Nephron (organoid): ENCODE data around the gene NFATC1.
A peak's percentile ranks its signal among the peaks of the same experiment; 100 is the strongest.

Source experiments
- H3K27ac Mint-ChIP-seq, 3 experiments: 2 replicates each; pipeline ENCODE4 v1.8.0; 2020; ENCODE audit warnings: mixed read lengths in 3 of 3, mild to moderate bottlenecking in 2 of 3, moderate library complexity in 1 of 3
- H3K27me3 Mint-ChIP-seq: 2 replicates; pipeline ENCODE4 v1.8.0; 2021; ENCODE audit warnings: low read depth, mild to moderate bottlenecking, moderate library complexity, mixed read lengths
- H3K36me3 Mint-ChIP-seq: 2 replicates; pipeline ENCODE4 v1.8.0; 2020; ENCODE audit warnings: low read depth, mixed read lengths
- H3K4me1 Mint-ChIP-seq: 2 replicates; pipeline ENCODE4 v1.8.0; 2020; ENCODE audit warnings: mixed read lengths
- H3K4me3 Mint-ChIP-seq, 3 experiments: 2 replicates each; pipeline ENCODE4 v1.8.0; 2020; ENCODE audit warnings: mild to moderate bottlenecking in 3 of 3, mixed read lengths in 3 of 3, moderate library complexity in 2 of 3
- H3K9me3 Mint-ChIP-seq: 2 replicates; pipeline ENCODE4 v1.8.0; 2020; ENCODE audit warnings: mixed read lengths
- CTCF ChIP-seq, 3 experiments: fragments of 200-600 bp; sonication (generic); IDR thresholded peaks; one replicate each; pipeline ENCODE4 v1.5.0; 2021; ENCODE audit warnings: antibody characterized with exemption in 3 of 3; ENCODE audit not compliant: unreplicated experiment in 3 of 3

The NFATC1 gene

GRCh38 chr18:79486356-79487182 is 90.8 kb downstream of the NFATC1 start:
- Mint-ChIP-seq H3K4me3 (peak overlapping the region in 1 of 3 experiments; percentile 19), H3K4me1 (peaks cover 39% of the 10 kb centered on the region), H3K36me3 (no peaks in the 10 kb centered on the region), H3K27me3 (no peaks in the 10 kb centered on the region), H3K27ac (peak overlapping the region in 2 of 3 experiments; percentile 96 to 98), H3K9me3 (no peaks in the 10 kb centered on the region)
- TF ChIP-seq CTCF (IDR thresholded peaks at IDR 0.05; ENCODE audit: unreplicated experiment in 3 of 3), result no peak

GRCh38 chr18:79487183-79487800 is 91.6 kb downstream of the NFATC1 start:
- no peak overlapping the region for H3K4me3 Mint-ChIP-seq
- H3K4me1 Mint-ChIP-seq, result peaks cover 45% of the 10 kb centered on the region
- H3K36me3 Mint-ChIP-seq, result peaks cover 4% of the 10 kb centered on the region
- TF ChIP-seq CTCF (IDR thresholded peaks at IDR 0.05; ENCODE audit: unreplicated experiment in 3 of 3), result no peak
- no peaks in the 10 kb centered on the region for H3K9me3 Mint-ChIP-seq
- no peaks in the 10 kb centered on the region for H3K27me3 Mint-ChIP-seq
- peak overlapping the region in 2 of 3 experiments; percentile 48 to 51 for H3K27ac Mint-ChIP-seq

GRCh38 chr18:79487801-79488201 is 92.1 kb downstream of the NFATC1 start:
- Mint-ChIP-seq H3K36me3 (peaks cover 4% of the 10 kb centered on the region), H3K27me3 (no peaks in the 10 kb centered on the region), H3K9me3 (no peaks in the 10 kb centered on the region), H3K4me3 (no peak overlapping the region), H3K4me1 (peaks cover 45% of the 10 kb centered on the region), H3K27ac (peak overlapping the region; percentile 48 to 86 (median 61))
- no peak for TF ChIP-seq CTCF (IDR thresholded peaks at IDR 0.05; ENCODE audit: unreplicated experiment in 3 of 3)

GRCh38 chr18:79488311-79489050 is 92.8 kb downstream of the NFATC1 start:
- Mint-ChIP-seq H3K27ac (peak overlapping the region; percentile 48 to 86 (median 61)), H3K4me3 (no peak overlapping the region), H3K27me3 (no peaks in the 10 kb centered on the region), H3K4me1 (peaks cover 45% of the 10 kb centered on the region), H3K9me3 (no peaks in the 10 kb centered on the region), H3K36me3 (peaks cover 4% of the 10 kb centered on the region)
- no peak for TF ChIP-seq CTCF (IDR thresholded peaks at IDR 0.05; ENCODE audit: unreplicated experiment in 3 of 3)

GRCh38 chr18:79489051-79489898 is 93.5 kb downstream of the NFATC1 start:
- Mint-ChIP-seq H3K27ac (peak overlapping the region in 2 of 3 experiments; percentile 35 to 52), H3K4me1 (peaks cover 43% of the 10 kb centered on the region), H3K36me3 (peaks cover 4% of the 10 kb centered on the region), H3K27me3 (no peaks in the 10 kb centered on the region), H3K4me3 (no peak overlapping the region), H3K9me3 (no peaks in the 10 kb centered on the region)
- no peak for TF ChIP-seq CTCF (IDR thresholded peaks at IDR 0.05; ENCODE audit: unreplicated experiment in 3 of 3)
